GM12875 (cell line): ENCODE results near the gene NNAT.

Experiments used
- H3K4me3 ChIP-seq: one replicate; pipeline ENCODE4 v1.5.1; 2011; ENCODE audit warnings: low read depth, low read length, control low read depth
- TF ChIP-seq, protein P1 (sequence below): IDR thresholded peaks from 2 replicates; pipeline ENCODE4 v1.5.1; 2011; ENCODE audit warnings: low read depth, mild to moderate bottlenecking, control low read depth, inconsistent platforms, low read length, moderate library complexity, borderline replicate concordance; ENCODE audit not compliant: insufficient read depth

The NNAT gene

DNA sequence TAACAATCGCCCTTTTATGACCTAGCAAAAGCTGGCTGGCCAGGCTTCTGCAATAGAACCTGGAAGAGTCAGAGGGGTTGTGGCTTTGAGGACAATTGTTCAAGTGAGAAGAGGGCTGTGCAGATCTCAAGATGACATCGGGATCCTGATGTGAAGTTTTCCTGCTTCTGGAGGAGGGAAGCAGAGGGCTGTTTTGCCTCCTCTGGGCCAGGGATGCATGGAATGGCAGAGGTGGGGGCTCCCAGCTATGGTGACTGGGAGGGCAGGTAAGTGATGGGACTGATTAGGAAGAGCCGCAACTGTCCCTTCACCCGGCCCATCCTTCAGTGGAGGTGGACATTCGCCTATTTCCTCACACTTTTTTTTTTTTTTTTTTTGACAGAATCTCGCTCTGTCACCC lies 50.0 kb downstream of the NNAT start:
- no peak overlapping the region for H3K4me3 ChIP-seq
- TF ChIP-seq, protein P1, sequence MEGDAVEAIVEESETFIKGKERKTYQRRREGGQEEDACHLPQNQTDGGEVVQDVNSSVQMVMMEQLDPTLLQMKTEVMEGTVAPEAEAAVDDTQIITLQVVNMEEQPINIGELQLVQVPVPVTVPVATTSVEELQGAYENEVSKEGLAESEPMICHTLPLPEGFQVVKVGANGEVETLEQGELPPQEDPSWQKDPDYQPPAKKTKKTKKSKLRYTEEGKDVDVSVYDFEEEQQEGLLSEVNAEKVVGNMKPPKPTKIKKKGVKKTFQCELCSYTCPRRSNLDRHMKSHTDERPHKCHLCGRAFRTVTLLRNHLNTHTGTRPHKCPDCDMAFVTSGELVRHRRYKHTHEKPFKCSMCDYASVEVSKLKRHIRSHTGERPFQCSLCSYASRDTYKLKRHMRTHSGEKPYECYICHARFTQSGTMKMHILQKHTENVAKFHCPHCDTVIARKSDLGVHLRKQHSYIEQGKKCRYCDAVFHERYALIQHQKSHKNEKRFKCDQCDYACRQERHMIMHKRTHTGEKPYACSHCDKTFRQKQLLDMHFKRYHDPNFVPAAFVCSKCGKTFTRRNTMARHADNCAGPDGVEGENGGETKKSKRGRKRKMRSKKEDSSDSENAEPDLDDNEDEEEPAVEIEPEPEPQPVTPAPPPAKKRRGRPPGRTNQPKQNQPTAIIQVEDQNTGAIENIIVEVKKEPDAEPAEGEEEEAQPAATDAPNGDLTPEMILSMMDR: no peak
